ENCODE results near the gene NEK8.
"Not testable (repeated sequence)": the region's sequence is repeated elsewhere in the genome, so short reads cannot be mapped to it uniquely, and the experiment has no call there.

The NEK8 gene

GRCh38 chr17:28758411-28759121 lies 30.0 kb downstream of the NEK8 start:
- Histone ChIP-seq H3K27ac (ENCODE audit: low read depth, low read length) (no peak overlapping the region), H3K4me1 (ENCODE audit: control insufficient read depth, insufficient read depth, low read length) (no peaks in the 10 kb centered on the region), H3K36me3 (ENCODE audit: control insufficient read depth, insufficient read depth, low read length) (peaks cover 19% of the 10 kb centered on the region)

GRCh38 chr17:28759256-28759865 lies 30.8 kb downstream of the NEK8 start:
- no peak overlapping the region for H3K27ac ChIP-seq (ENCODE audit: low read depth, low read length)
- no peaks in the 10 kb centered on the region for H3K27me3 ChIP-seq (ENCODE audit: control insufficient read depth, insufficient read depth, low read length)
- H3K4me3 ChIP-seq (ENCODE audit: low read length) = no peak overlapping the region
- no peak overlapping the region for H3K9ac ChIP-seq (ENCODE audit: low read length)
- H3K4me1 ChIP-seq (ENCODE audit: control insufficient read depth, insufficient read depth, low read length) = no peaks in the 10 kb centered on the region
- peaks cover 19% of the 10 kb centered on the region for H3K36me3 ChIP-seq (ENCODE audit: control insufficient read depth, insufficient read depth, low read length)

More at GRCh38 chr17:28758411-28759121, 30.0 kb downstream of the NEK8 start:
- Histone ChIP-seq H3K4me3 (ENCODE audit: low read length) (no peak overlapping the region), H3K27me3 (ENCODE audit: control insufficient read depth, insufficient read depth, low read length) (no peaks in the 10 kb centered on the region), H3K9ac (ENCODE audit: low read length) (no peak overlapping the region)

- Histone ChIP-seq H3K36me3 (ENCODE audit: control insufficient read depth, insufficient read depth, low read length) (peaks cover 22% of the 10 kb centered on the region), H3K4me3 (ENCODE audit: low read length) (no peak overlapping the region), H3K9ac (ENCODE audit: low read length) (no peak overlapping the region), H3K27ac (ENCODE audit: low read depth, low read length) (no peak overlapping the region), H3K27me3 (ENCODE audit: control insufficient read depth, insufficient read depth, low read length) (no peaks in the 10 kb centered on the region), H3K4me1 (ENCODE audit: control insufficient read depth, insufficient read depth, low read length) (no peaks in the 10 kb centered on the region)
Measured at GRCh38 chr17:28760601-28761562, 32.3 kb downstream of the NEK8 start.

GRCh38 chr17:28763137-28763799 lies 34.7 kb downstream of the NEK8 start:
- H3K4me1 ChIP-seq (ENCODE audit: control insufficient read depth, insufficient read depth, low read length) = no peaks in the 10 kb centered on the region
- peaks cover 19% of the 10 kb centered on the region for H3K36me3 ChIP-seq (ENCODE audit: control insufficient read depth, insufficient read depth, low read length)
- H3K27me3 ChIP-seq (ENCODE audit: control insufficient read depth, insufficient read depth, low read length) = no peaks in the 10 kb centered on the region
- H3K9ac ChIP-seq (ENCODE audit: low read length) = no peak overlapping the region
- no peak overlapping the region for H3K4me3 ChIP-seq (ENCODE audit: low read length)
- H3K27ac ChIP-seq (ENCODE audit: low read depth, low read length) = no peak overlapping the region

- Histone ChIP-seq H3K9ac (ENCODE audit: low read length) (no peak overlapping the region), H3K27me3 (ENCODE audit: control insufficient read depth, insufficient read depth, low read length) (no peaks in the 10 kb centered on the region), H3K4me3 (ENCODE audit: low read length) (no peak overlapping the region), H3K4me1 (ENCODE audit: control insufficient read depth, insufficient read depth, low read length) (no peaks in the 10 kb centered on the region), H3K27ac (ENCODE audit: low read depth, low read length) (no peak overlapping the region), H3K36me3 (ENCODE audit: control insufficient read depth, insufficient read depth, low read length) (peaks cover 14% of the 10 kb centered on the region)
Measured at GRCh38 chr17:28763804-28764266, 35.2 kb downstream of the NEK8 start.

GRCh38 chr17:28765038-28765437 lies 36.5 kb downstream of the NEK8 start:
- H3K27me3 ChIP-seq (ENCODE audit: control insufficient read depth, insufficient read depth, low read length) = no peaks in the 10 kb centered on the region
- peaks cover 3% of the 10 kb centered on the region for H3K36me3 ChIP-seq (ENCODE audit: control insufficient read depth, insufficient read depth, low read length)
- no peak overlapping the region for H3K4me3 ChIP-seq (ENCODE audit: low read length)
- no peak overlapping the region for H3K27ac ChIP-seq (ENCODE audit: low read depth, low read length)
- no peak overlapping the region for H3K9ac ChIP-seq (ENCODE audit: low read length)
- no peaks in the 10 kb centered on the region for H3K4me1 ChIP-seq (ENCODE audit: control insufficient read depth, insufficient read depth, low read length)

- H3K4me1 ChIP-seq (ENCODE audit: control insufficient read depth, insufficient read depth, low read length) = peaks cover 2% of the 10 kb centered on the region
- H3K36me3 ChIP-seq (ENCODE audit: control insufficient read depth, insufficient read depth, low read length) = no peaks in the 10 kb centered on the region
- no peak overlapping the region for H3K9ac ChIP-seq (ENCODE audit: low read length)
- H3K27ac ChIP-seq (ENCODE audit: low read depth, low read length) = no peak overlapping the region
- H3K27me3 ChIP-seq (ENCODE audit: control insufficient read depth, insufficient read depth, low read length) = no peaks in the 10 kb centered on the region
- no peak overlapping the region for H3K4me3 ChIP-seq (ENCODE audit: low read length)
Measured at GRCh38 chr17:28773736-28774135, 45.1 kb downstream of the NEK8 start.

- Histone ChIP-seq H3K36me3 (ENCODE audit: control insufficient read depth, insufficient read depth, low read length) (no peaks in the 10 kb centered on the region), H3K4me1 (ENCODE audit: control insufficient read depth, insufficient read depth, low read length) (peaks cover 2% of the 10 kb centered on the region), H3K9ac (ENCODE audit: low read length) (no peak overlapping the region), H3K27me3 (ENCODE audit: control insufficient read depth, insufficient read depth, low read length) (no peaks in the 10 kb centered on the region), H3K27ac (ENCODE audit: low read depth, low read length) (no peak overlapping the region), H3K4me3 (ENCODE audit: low read length) (no peak overlapping the region)
Measured at GRCh38 chr17:28774206-28774605, 45.6 kb downstream of the NEK8 start.

- no peaks in the 10 kb centered on the region for H3K36me3 ChIP-seq (ENCODE audit: control insufficient read depth, insufficient read depth, low read length)
Measured at GRCh38 chr17:28777178-28777577, 48.6 kb downstream of the NEK8 start.

GRCh38 chr17:28779601-28780000 lies 51.0 kb downstream of the NEK8 start:
- not testable (repeated sequence) for H3K36me3 ChIP-seq (ENCODE audit: control insufficient read depth, insufficient read depth, low read length); H3K9ac ChIP-seq (ENCODE audit: low read length)

More at GRCh38 chr17:28777178-28777577, 48.6 kb downstream of the NEK8 start:
- peaks cover 2% of the 10 kb centered on the region for H3K4me1 ChIP-seq (ENCODE audit: control insufficient read depth, insufficient read depth, low read length)
- no peak overlapping the region for H3K9ac ChIP-seq (ENCODE audit: low read length)
- no peaks in the 10 kb centered on the region for H3K27me3 ChIP-seq (ENCODE audit: control insufficient read depth, insufficient read depth, low read length)
- no peak overlapping the region for H3K4me3 ChIP-seq (ENCODE audit: low read length)
- no peak overlapping the region for H3K27ac ChIP-seq (ENCODE audit: low read depth, low read length)

GRCh38 chr17:28783161-28783560 lies 54.6 kb downstream of the NEK8 start:
- Histone ChIP-seq H3K9ac (ENCODE audit: low read length) (no peak overlapping the region), H3K27me3 (ENCODE audit: control insufficient read depth, insufficient read depth, low read length) (no peaks in the 10 kb centered on the region), H3K27ac (ENCODE audit: low read depth, low read length) (no peak overlapping the region), H3K4me3 (ENCODE audit: low read length) (no peak overlapping the region), H3K36me3 (ENCODE audit: control insufficient read depth, insufficient read depth, low read length) (no peaks in the 10 kb centered on the region), H3K4me1 (ENCODE audit: control insufficient read depth, insufficient read depth, low read length) (no peaks in the 10 kb centered on the region)

More at GRCh38 chr17:28779601-28780000, 51.0 kb downstream of the NEK8 start:
- H3K4me1 ChIP-seq (ENCODE audit: control insufficient read depth, insufficient read depth, low read length); H3K4me3 ChIP-seq (ENCODE audit: low read length); H3K27me3 ChIP-seq (ENCODE audit: control insufficient read depth, insufficient read depth, low read length); H3K27ac ChIP-seq (ENCODE audit: low read depth, low read length): not testable (repeated sequence)

- no peak overlapping the region for H3K9ac ChIP-seq (ENCODE audit: low read length)
- no peaks in the 10 kb centered on the region for H3K36me3 ChIP-seq (ENCODE audit: control insufficient read depth, insufficient read depth, low read length)
- H3K27ac ChIP-seq (ENCODE audit: low read depth, low read length) = no peak overlapping the region
- no peaks in the 10 kb centered on the region for H3K27me3 ChIP-seq (ENCODE audit: control insufficient read depth, insufficient read depth, low read length)
- no peaks in the 10 kb centered on the region for H3K4me1 ChIP-seq (ENCODE audit: control insufficient read depth, insufficient read depth, low read length)
- H3K4me3 ChIP-seq (ENCODE audit: low read length) = no peak overlapping the region
Measured at GRCh38 chr17:28788100-28788499, 59.5 kb downstream of the NEK8 start.
